ENCODE data around the gene PCBP2.

Gene PCBP2

DNA sequence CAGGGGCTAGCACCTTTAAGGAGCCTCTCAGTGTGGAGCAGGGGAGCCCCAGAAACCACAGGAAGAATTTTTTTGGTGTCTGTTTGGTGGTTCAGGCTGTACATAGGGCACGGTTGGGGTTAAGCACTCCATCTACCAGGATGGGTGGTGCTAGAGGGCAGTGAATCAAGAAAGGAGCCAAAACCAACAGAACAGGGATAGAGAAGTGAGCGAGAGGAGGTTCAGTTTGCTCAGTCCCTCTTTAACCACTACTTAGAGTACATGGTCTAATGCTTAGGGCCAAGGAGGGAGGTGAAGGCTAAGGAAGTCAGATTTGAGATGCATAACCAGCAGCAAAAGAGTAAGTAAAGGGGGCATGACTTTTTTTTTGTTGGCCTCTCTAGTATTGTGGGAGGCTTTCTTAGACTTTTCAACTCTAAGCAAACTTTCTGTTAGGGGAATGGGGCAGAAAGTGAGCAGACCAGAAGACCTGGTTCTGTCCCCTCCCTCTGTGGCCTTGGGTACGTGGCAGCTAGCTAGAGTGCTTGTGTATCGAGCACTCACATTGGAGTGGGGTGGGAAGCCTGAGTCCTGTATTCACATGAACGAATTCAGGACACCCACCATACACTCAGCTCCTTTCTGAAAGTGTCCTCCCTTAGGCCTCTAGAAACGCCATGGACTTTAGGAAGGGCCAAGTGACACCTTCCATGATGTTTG, 62.0 kb downstream of the PCBP2 start:
- no peak for DNase-seq

DNA sequence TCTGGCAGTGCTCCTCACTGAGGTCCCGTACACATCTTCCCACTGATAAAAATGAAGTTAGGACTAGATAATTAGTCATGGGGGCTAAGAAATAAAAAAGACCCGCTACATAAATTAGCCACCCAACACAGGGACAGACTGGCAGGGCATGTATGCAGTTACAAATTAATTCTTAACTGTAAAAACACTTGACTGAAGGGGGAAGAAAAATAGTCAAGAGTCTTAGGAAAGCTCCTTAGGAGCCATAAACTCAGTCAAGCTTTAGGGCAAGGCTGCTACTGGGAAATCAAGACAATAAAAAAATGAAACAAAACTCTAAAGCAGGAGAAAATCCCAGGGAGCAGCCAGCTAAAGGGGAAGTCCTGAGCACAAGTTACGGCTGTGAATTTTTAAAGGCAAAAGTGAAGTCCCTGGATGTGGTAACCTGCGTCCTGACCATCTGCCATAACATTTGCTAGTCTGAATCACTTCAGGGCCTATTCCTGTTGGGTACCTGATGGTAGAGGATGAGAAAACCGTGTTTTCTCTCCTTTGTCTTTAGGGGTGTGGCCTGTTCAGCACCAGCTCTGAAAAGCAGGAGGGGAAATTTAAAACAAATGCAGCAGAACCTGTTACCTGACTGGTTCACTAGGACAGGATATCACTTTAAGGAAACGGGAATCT, 62.9 kb downstream of the PCBP2 start:
- DNase-seq = no peak

GRCh38 chr12:53515291-53515680, 63.4 kb downstream of the PCBP2 start:
- DNase-seq = no peak

- DNase-seq = no peak
Measured at GRCh38 chr12:53516758-53517455, 65.0 kb downstream of the PCBP2 start.

GRCh38 chr12:53518381-53518780, 66.5 kb downstream of the PCBP2 start:
- no peak for DNase-seq

DNA sequence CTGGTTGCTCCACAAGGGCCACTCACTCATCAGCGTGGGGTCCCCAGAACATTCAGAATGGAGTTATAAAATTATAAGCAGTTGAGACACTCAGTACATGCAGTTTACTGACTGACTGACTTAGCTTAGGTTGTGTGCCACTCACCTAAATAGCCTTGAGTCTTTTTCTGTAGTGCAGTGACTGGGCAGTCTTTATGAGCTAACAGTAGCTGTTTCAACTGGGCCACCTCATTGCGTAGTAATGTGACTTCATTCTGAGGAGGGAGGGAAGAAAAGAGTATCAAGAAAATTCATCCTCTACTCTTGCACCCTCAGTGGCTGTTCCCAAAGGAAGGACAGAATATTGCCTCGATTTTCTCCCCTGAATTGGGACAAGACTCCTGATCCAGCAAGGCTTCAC, 71.2 kb downstream of the PCBP2 start:
- DNase-seq = no peak

- no peak for DNase-seq
Measured at GRCh38 chr12:53524476-53524875, 72.6 kb downstream of the PCBP2 start.

- no peak for DNase-seq
Measured at GRCh38 chr12:53530061-53530460, 78.2 kb downstream of the PCBP2 start.
